HCT116 (cell line): ENCODE results near the gene CDHR5.
"Not testable (repeated sequence)": the region's sequence is repeated elsewhere in the genome, so short reads cannot be mapped to it uniquely, and the experiment has no call there.

Experiments
- CTCF ChIP-seq, 3 experiments: fragments of 200-600 bp in 1 of 3; sonication (generic) in 1 of 3; IDR thresholded peaks in 2 of 3; conservative IDR thresholded peaks in 1 of 3; 2 replicates each; pipeline ENCODE4 v1.5.1; 2012 to 2017; ENCODE audit warnings: low read depth in 2 of 3, low read length in 2 of 3, antibody characterized with exemption in 1 of 3, borderline replicate concordance in 1 of 3, control low read depth in 1 of 3, mild to moderate bottlenecking in 1 of 3, mixed read lengths in 1 of 3, mixed run types in 1 of 3, moderate library complexity in 1 of 3; ENCODE audit not compliant: insufficient read depth in 1 of 3
- EZH2 ChIP-seq: fragments of 200-600 bp; sonication (generic); IDR thresholded peaks from 2 replicates; pipeline ENCODE4 v1.6.1; 2017; ENCODE audit warnings: antibody characterized with exemption, mixed run types
- EZH2phosphoT487 ChIP-seq: fragments of 200-600 bp; IDR thresholded peaks from 2 replicates; pipeline ENCODE4 v1.6.1; 2018; ENCODE audit warnings: antibody characterized with exemption, borderline replicate concordance
- POLR2A ChIP-seq: IDR thresholded peaks from 2 replicates; pipeline ENCODE4 v1.7.0; 2011; ENCODE audit warnings: borderline replicate concordance; ENCODE audit not compliant: insufficient read depth, insufficient read length; ENCODE audit errors: extremely low read depth
- RAD21 ChIP-seq: IDR thresholded peaks from 2 replicates; pipeline ENCODE4 v1.6.1; 2012; ENCODE audit warnings: low read depth, mild to moderate bottlenecking

GRCh38 chr11:654444-654843 is 29.7 kb upstream of the CDHR5 start:
- not testable (repeated sequence) for TF ChIP-seq EZH2phosphoT487; POLR2A; CTCF (IDR thresholded peaks at IDR 0.05 in 2 of 3, conservative IDR thresholded peaks at IDR 0.05 in 1 of 3; ENCODE audit: borderline replicate concordance in 1 of 3, insufficient read depth in 1 of 3, low read depth in 2 of 3, low read length in 2 of 3); RAD21; EZH2
